K562 (cell line): ENCODE results near the gene FKBP9. TPM values are rescaled to one million over a fixed set of nuclear protein-coding genes. Genes with fewer than 3 reads are reported as not detected.

Experiments used
- CTCF ChIP-seq, 3 experiments: IDR thresholded peaks in 2 of 3; conservative IDR thresholded peaks in 1 of 3; 2 replicates each; pipeline ENCODE4 v1.5.1; 2011 to 2012; ENCODE audit warnings: low read length in 3 of 3, mild to moderate bottlenecking in 3 of 3, control low read depth in 2 of 3, improper control_type of control experiment in 1 of 3, inconsistent platforms in 1 of 3, low read depth in 1 of 3, mixed read lengths in 1 of 3, moderate library complexity in 1 of 3; ENCODE audit not compliant: insufficient read depth in 2 of 3
- MGA ChIP-seq: fragments of 450-650 bp; IDR thresholded peaks from 2 replicates; pipeline ENCODE4 v1.6.1; 2016; ENCODE audit warnings: mild to moderate bottlenecking, moderate library complexity
- REST ChIP-seq, 2 experiments: fragments of 450-650 bp; formaldehyde crosslinking in 1 of 2; IDR thresholded peaks; 2 replicates each; pipeline versions ENCODE4 v1.4.0 to v1.6.1; 2014 to 2020; ENCODE audit warnings: mild to moderate bottlenecking in 2 of 2, borderline replicate concordance in 1 of 2, low read depth in 1 of 2
- polyA plus RNA-seq, 8 experiments: library from polyadenylated mRNA; depleted of rRNA in 4 of 8; stranded (reverse) in 5 of 8; unstranded in 3 of 8; fragments of >200 nt; fragmentation: Nextera tagmentation in 2 of 8; fragmentation: Illumina TruSeq in 1 of 8; extraction: Ambion mirVana in 2 of 8; extraction: Trizol in 1 of 8; gene quantifications; 2 replicates each; pipeline versions ENCODE4 v1.2.1 to v1.2.3, GENCODE V29; 2011 to 2014; ENCODE audit warnings: inconsistent platforms in 1 of 8, missing spikeins in 1 of 8
- total RNA-seq, 7 experiments: library from RNA; depleted of rRNA in 6 of 7; stranded (reverse); fragments of >200 nt in 6 of 7; fragmentation: Illumina TruSeq in 2 of 7; extraction: Trizol in 2 of 7; gene quantifications; 2 replicates each; pipeline versions ENCODE4 v1.2.1 to v1.2.3, GENCODE V29; 2011 to 2021; ENCODE audit warnings: low replicate concordance in 1 of 7

Gene FKBP9
- total and polyA plus RNA-seq, 9 of the 15 experiments (the other 6 are each of a cell fraction or from before 2014, with no cell fraction given) = 5.9 to 23.7 (median 15.8) TPM

- peak; percentile 54; the same call in 1 of the 2 replicates for TF ChIP-seq REST (IDR thresholded peaks at IDR 0.05; ENCODE audit: borderline replicate concordance)
- TF ChIP-seq REST (CRISPR knock-in tag; IDR thresholded peaks at IDR 0.05; ENCODE audit: low read depth) = no peak
- TF ChIP-seq CTCF (IDR thresholded peaks at IDR 0.05 in 2 of 3, conservative IDR thresholded peaks at IDR 0.05 in 1 of 3; ENCODE audit: insufficient read depth in 2 of 3, low read depth in 1 of 3, low read length in 3 of 3) = peak; percentile 44 to 74 (median 47); a peak in 4 of 6 replicates
- TF ChIP-seq MGA = 0 out of 2 replicates have a peak, but pooled peaks have one; percentile 18
Observed at GRCh38 chr7:33050535-33051318, 93.5 kb downstream of the FKBP9 start (continued).
